ENCODE results near the gene ZNF311. TPM values are rescaled to one million over a fixed set of nuclear protein-coding genes. Genes with fewer than 3 reads are reported as not detected.
"Not testable (repeated sequence)": the region's sequence is repeated elsewhere in the genome, so short reads cannot be mapped to it uniquely, and the experiment has no call there.

Gene ZNF311
- total and polyA plus RNA-seq, 7 donors, result 0.28 to 1.4 (median 0.73) TPM

DNA sequence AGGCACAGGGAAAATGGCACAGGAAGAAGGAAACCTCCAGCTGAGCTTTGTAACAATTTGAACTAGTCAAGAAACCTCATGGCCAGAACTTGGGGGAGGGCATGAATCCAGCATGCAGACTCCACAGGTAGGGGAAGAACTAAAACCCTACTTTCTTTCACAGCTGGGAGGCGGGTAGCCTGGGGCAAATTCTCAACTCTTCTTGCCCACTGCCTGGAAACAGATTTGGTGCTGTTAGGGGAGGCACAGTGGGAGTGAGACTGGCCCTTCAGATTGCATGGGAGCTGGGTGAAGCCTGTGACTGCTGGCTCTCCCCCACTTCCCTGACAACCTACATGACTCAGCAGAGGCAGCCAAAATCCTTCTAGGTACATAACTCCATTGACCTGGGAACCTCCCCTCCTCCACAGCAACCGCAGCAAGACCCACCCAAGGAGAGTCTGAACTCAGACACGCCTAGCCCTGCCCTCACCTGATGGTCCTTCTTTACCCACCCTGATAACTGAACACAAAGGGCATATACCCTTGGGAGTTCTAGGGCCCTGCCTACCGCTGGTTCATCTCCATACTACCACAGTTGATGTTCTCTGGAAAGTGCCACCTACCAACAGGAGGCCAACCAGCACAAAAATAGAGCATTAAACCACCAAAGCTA, 44.1 kb downstream of the ZNF311 start:
- Histone ChIP-seq H3K4me3 (no peak overlapping the region), H3K9me3 (no peaks in the 10 kb centered on the region), H3K27ac (no peak overlapping the region), H3K36me3 (no peaks in the 10 kb centered on the region), H3K4me1 (no peaks in the 10 kb centered on the region), H3K27me3 (no peaks in the 10 kb centered on the region)
- TF ChIP-seq EP300 (IDR thresholded peaks at IDR 0.05) (no peak), POLR2A (IDR thresholded peaks at IDR 0.05) (no peak), POLR2AphosphoS5 (IDR thresholded peaks at IDR 0.05) (no peak)
- TF ChIP-seq, protein P1, sequence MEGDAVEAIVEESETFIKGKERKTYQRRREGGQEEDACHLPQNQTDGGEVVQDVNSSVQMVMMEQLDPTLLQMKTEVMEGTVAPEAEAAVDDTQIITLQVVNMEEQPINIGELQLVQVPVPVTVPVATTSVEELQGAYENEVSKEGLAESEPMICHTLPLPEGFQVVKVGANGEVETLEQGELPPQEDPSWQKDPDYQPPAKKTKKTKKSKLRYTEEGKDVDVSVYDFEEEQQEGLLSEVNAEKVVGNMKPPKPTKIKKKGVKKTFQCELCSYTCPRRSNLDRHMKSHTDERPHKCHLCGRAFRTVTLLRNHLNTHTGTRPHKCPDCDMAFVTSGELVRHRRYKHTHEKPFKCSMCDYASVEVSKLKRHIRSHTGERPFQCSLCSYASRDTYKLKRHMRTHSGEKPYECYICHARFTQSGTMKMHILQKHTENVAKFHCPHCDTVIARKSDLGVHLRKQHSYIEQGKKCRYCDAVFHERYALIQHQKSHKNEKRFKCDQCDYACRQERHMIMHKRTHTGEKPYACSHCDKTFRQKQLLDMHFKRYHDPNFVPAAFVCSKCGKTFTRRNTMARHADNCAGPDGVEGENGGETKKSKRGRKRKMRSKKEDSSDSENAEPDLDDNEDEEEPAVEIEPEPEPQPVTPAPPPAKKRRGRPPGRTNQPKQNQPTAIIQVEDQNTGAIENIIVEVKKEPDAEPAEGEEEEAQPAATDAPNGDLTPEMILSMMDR (IDR thresholded peaks at IDR 0.05), result no peak
- WGBS, 2 donors, result 66 to 84% methylated on average over 4 of the region's 4 CpGs
- intact Hi-C loops (cut with DNase I), result no loop called here
- DNase-seq, result no peak

DNA sequence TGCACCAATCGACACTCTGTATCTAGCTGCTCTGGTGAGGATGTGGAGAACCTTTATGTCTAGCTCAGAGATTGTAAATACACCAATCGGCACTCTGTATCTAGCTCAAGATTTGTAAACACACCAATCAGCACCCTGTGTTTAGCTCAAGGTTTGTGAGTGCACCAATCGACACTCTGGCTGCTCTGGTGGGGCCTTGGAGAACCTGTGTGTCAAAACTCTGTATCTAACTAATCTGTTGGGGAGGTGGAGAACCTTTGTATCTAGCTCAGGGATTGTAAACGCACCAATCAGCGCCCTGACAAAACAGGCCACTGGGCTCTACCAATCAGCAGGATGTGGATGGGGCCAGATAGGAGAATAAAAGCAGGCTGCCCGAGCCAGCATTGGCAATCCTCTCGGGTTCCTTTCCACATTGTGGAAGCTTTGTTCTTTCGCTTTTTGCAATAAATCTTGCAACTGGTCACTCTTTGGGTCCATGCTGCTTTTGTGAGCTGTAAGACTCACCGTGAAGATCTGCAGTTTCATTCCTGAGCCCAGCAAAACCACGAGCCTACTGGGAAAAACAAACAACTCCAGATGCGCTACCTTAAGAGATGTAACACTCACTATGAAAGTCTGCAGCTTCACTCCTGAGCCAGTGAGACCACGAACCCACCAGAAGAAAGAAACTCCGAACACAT, 46.4 kb downstream of the ZNF311 start:
- H3K27me3 ChIP-seq, result peaks cover 0 to 12% (median 0%) of the 10 kb centered on the region in 3 donors
- H3K9me3 ChIP-seq; H3K27ac ChIP-seq; H3K4me1 ChIP-seq; H3K4me3 ChIP-seq; DNase-seq; intact Hi-C loops (cut with DNase I); H3K36me3 ChIP-seq: not testable (repeated sequence)
- 85 to 89% methylated on average over 13 of the region's 13 CpGs for WGBS, 2 donors

DNA sequence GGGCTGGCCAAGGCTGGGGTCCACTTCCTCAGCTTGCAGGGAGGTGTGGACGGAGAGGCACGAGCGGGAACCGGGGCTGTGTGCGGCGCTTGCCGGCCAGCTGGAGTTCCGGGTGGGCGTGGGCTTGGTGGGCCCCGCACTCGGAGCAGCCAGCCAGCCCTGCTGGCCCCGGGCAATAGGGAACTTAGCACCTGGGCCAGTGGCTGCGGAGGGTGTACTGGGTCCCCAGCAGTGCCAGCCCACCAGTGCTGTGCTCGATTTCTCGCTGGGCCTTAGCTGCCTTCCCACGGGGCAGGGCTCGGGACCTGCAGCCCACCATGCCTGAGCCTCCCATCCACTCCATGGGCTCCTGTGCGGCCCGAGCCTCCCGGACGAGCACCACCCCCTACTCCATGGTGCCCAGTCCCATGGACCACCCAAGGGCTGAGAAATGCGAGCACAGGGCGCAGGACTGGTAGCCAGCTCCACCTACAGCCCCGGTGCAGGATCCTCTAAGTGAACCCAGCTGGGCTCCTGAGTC, 47.3 kb downstream of the ZNF311 start:
- H3K36me3 ChIP-seq; intact Hi-C loops (cut with DNase I); H3K4me3 ChIP-seq; H3K9me3 ChIP-seq; H3K27ac ChIP-seq; DNase-seq: not testable (repeated sequence)
- Histone ChIP-seq H3K4me1 (peaks cover 0 to 11% (median 8%) of the 10 kb centered on the region in 4 donors), H3K27me3 (peaks cover 0 to 17% (median 0%) of the 10 kb centered on the region in 3 donors)
- WGBS, 2 donors, result 96% methylated on average over 24 of the region's 24 CpGs

DNA sequence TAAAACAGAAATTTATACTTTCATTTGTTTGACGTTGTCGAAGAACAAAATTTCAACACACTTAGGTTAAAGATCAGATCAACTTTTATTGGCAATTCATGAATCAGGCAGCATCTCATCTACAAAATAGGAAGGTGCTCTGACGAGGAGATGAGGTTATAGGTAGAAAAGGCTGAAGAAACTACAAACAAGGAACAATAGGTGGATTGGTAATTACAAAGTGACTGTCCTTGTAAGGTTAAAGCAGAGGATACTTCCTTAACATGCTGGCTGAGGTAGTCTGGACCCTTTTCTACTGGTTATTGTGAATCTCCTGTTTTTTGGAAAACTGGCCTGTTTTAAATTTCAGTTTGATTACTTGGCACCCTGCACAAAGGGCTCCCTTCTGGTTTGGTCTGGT, 48.8 kb downstream of the ZNF311 start:
- Histone ChIP-seq H3K27me3 (peaks cover 0 to 17% (median 0%) of the 10 kb centered on the region in 3 donors), H3K4me3 (no peak overlapping the region), H3K27ac (no peak overlapping the region), H3K9me3 (no peaks in the 10 kb centered on the region), H3K36me3 (no peaks in the 10 kb centered on the region), H3K4me1 (peaks cover 0 to 11% (median 8%) of the 10 kb centered on the region in 4 donors)
- no peak for DNase-seq
- 79 to 83% methylated on average over 3 of the region's 3 CpGs for WGBS, 2 donors
- TF ChIP-seq, protein P1 (IDR thresholded peaks at IDR 0.05), result no peak
- TF ChIP-seq POLR2AphosphoS5 (IDR thresholded peaks at IDR 0.05), result no peak
- TF ChIP-seq POLR2A (IDR thresholded peaks at IDR 0.05), result no peak
- TF ChIP-seq EP300 (IDR thresholded peaks at IDR 0.05), result no peak
- intact Hi-C loops (cut with DNase I), result no loop called here

GRCh38 chr6:28953585-28954258, 51.4 kb downstream of the ZNF311 start:
- Histone ChIP-seq H3K4me3 (peak overlapping the region in 3 of 4 donors; percentile 2 to 22 (median 11)), H3K27me3 (peaks cover 0 to 17% (median 0%) of the 10 kb centered on the region in 3 donors), H3K9me3 (no peaks in the 10 kb centered on the region), H3K27ac (no peak overlapping the region), H3K4me1 (peaks cover 0 to 11% (median 8%) of the 10 kb centered on the region in 4 donors), H3K36me3 (no peaks in the 10 kb centered on the region)
- whole genome bisulfite sequencing, 2 donors, result 6% methylated on average over 22 of the region's 22 CpGs
- TF ChIP-seq POLR2AphosphoS5 (IDR thresholded peaks at IDR 0.05), result no peak
- no peak for TF ChIP-seq POLR2A (IDR thresholded peaks at IDR 0.05)
- TF ChIP-seq, protein P1 (IDR thresholded peaks at IDR 0.05), result no peak
- TF ChIP-seq EP300 (IDR thresholded peaks at IDR 0.05), result no peak
- no peak for DNase-seq
- intact Hi-C loops (cut with DNase I), result no loop called here

All from sigmoid colon (tissue), 7 donors.